BJ (cell line): ENCODE measurements around the gene LOXL3. TPM values are rescaled to one million over a fixed set of nuclear protein-coding genes. Genes with fewer than 3 reads are reported as not detected.

Experiments
- CTCF ChIA-PET: fragments of 350-600 bp; formaldehyde crosslinking; extraction: SDS; loops from one replicate; lab custom pipeline; 2021; ENCODE audit warnings: antibody characterized with exemption, inconsistent platforms; lab: Yijun Ruan, JAX
- POLR2A ChIA-PET: fragments of 300-600 bp; sonication (Branson Sonifier 250); formaldehyde crosslinking; extraction: SDS; loops from one replicate; lab custom pipeline; 2021; ENCODE audit warnings: antibody characterized with exemption; lab: Charles Lee
- DNase-seq: peaks from one replicate; pipeline ENCODE4 v3.0.0-alpha.2; 2011; ENCODE audit warnings: low read depth
- H3K27me3 ChIP-seq: 2 replicates; pipeline ENCODE4 v1.6.0; 2011; ENCODE audit warnings: low read length; ENCODE audit not compliant: control insufficient read depth, insufficient read depth
- H3K36me3 ChIP-seq: 2 replicates; pipeline ENCODE4 v1.5.1; 2011; ENCODE audit warnings: low read length; ENCODE audit not compliant: control insufficient read depth, insufficient read depth
- H3K4me3 ChIP-seq: 2 replicates; pipeline ENCODE4 v1.5.1; 2011; ENCODE audit warnings: low read depth, mild to moderate bottlenecking, control low read depth, low read length
- CTCF ChIP-seq: IDR thresholded peaks from 2 replicates; pipeline ENCODE4 v1.5.1; 2011; ENCODE audit warnings: low read depth, mild to moderate bottlenecking, control low read depth, inconsistent platforms, low read length, moderate library complexity; ENCODE audit not compliant: insufficient read depth
- polyA minus RNA-seq: library from RNA; depleted of rRNA, polyadenylated mRNA; stranded (reverse); fragments of >200 nt; gene quantifications from 2 replicates; pipeline ENCODE4 v1.2.3, GENCODE V29; 2011; rRNA and poly(A)+ RNA removed
- polyA plus RNA-seq: library from polyadenylated mRNA; depleted of rRNA; stranded (reverse); fragments of >200 nt; gene quantifications from 2 replicates; pipeline ENCODE4 v1.2.3, GENCODE V29; 2011; rRNA removed

Gene LOXL3
- polyA plus RNA-seq (95.8 and 130 TPM in 2 replicates), polyA minus RNA-seq (70.1 and 140 TPM in 2 replicates)

- ChIA-PET POLR2A (interaction anchor here (1.0 kb wide), 1 partner anchor 13 kb away, joined by 3 read pairs; no protein-coding TSS in a partner anchor), CTCF (interaction anchor here (1.6 kb wide), 1 partner anchor 12 kb away, joined by 6 read pairs; no protein-coding TSS in a partner anchor)
- H3K27me3 ChIP-seq = no peaks in the 10 kb centered on the region
Measured at GRCh38 chr2:74553892-74554819, at the start of gene LOXL3, which contains the start of gene DOK1. LOXL3 (minus strand) TSS chr2:74553942; CDS start chr2:74552634, 1,308 bp downstream. DOK1 (plus strand) TSS chr2:74554720; CDS start chr2:74554755, 35 bp downstream.

GRCh38 chr2:74602586-74603281 is 49.0 kb upstream of the LOXL3 start:
- ChIA-PET POLR2A (interaction anchor here (0.5 kb wide), 1 partner anchor 73 kb away, joined by 4 read pairs; the partner anchor contains the start of genes AUP1 and HTRA2), CTCF (interaction anchor here (0.6 to 7.5 kb wide), 4 partner anchors 16 to 120 kb away, joined by 3 to 50 read pairs (median 4); partner anchors contain the start of genes CCDC142 and TTC31)

More at GRCh38 chr2:74553892-74554819, at the start of gene LOXL3, which contains the start of gene DOK1:
- no peak for TF ChIP-seq CTCF
- DNase-seq = peak; percentile 50
- H3K4me3 ChIP-seq = peak within 1 kb of the TSS; percentile 54
- peaks cover 4% of the 10 kb centered on the region for H3K36me3 ChIP-seq

GRCh38 chr2:74599676-74600075 is 45.9 kb upstream of the LOXL3 start:
- ChIA-PET CTCF (interaction anchor here (7.5 kb wide), 1 partner anchor 13 kb away, joined by 50 read pairs; no protein-coding TSS in a partner anchor), POLR2A (no interaction called here)
- peaks cover 8% of the 10 kb centered on the region for H3K27me3 ChIP-seq
- no peak overlapping the region for H3K4me3 ChIP-seq
- TF ChIP-seq CTCF = no peak
- DNase-seq = no peak
- H3K36me3 ChIP-seq = no peaks in the 10 kb centered on the region

More at GRCh38 chr2:74602586-74603281, 49.0 kb upstream of the LOXL3 start:
- H3K4me3 ChIP-seq = no peak overlapping the region
- peaks cover 8% of the 10 kb centered on the region for H3K27me3 ChIP-seq
- peak; percentile 41 for DNase-seq
- H3K36me3 ChIP-seq = no peaks in the 10 kb centered on the region
- no peak for TF ChIP-seq CTCF

- TF ChIP-seq CTCF = no peak
- Histone ChIP-seq H3K4me3 (no peak overlapping the region), H3K27me3 (peaks cover 4% of the 10 kb centered on the region; the same call in 1 of the 2 replicates), H3K36me3 (no peaks in the 10 kb centered on the region)
- ChIA-PET POLR2A (no interaction called here), CTCF (interaction anchor here (1.5 to 7.5 kb wide), 2 partner anchors 11 to 34 kb away, joined by 3 to 50 read pairs; no protein-coding TSS in a partner anchor)
- DNase-seq = no peak
Measured at GRCh38 chr2:74597410-74597809, 43.7 kb upstream of the LOXL3 start.
